ENCODE results near the gene WASF2. TPM values are rescaled to one million over a fixed set of nuclear protein-coding genes. Genes with fewer than 3 reads are reported as not detected.

The WASF2 gene
- total RNA-seq, 1 donor, result 33.0 TPM

GRCh38 chr1:27383039-27383605 lies 106.8 kb downstream of the WASF2 start, which contains the start of gene CD164L2:
Gene CD164L2 (minus strand): TSS chr1:27383333. CDS start chr1:27383239, 94 bp downstream.
- no peak within 1 kb of the TSS for H3K4me3 ChIP-seq (ENCODE audit: low read depth, low read length)
- DNase-seq (ENCODE audit: low read depth), result no peak
- TF ChIP-seq, protein P1, sequence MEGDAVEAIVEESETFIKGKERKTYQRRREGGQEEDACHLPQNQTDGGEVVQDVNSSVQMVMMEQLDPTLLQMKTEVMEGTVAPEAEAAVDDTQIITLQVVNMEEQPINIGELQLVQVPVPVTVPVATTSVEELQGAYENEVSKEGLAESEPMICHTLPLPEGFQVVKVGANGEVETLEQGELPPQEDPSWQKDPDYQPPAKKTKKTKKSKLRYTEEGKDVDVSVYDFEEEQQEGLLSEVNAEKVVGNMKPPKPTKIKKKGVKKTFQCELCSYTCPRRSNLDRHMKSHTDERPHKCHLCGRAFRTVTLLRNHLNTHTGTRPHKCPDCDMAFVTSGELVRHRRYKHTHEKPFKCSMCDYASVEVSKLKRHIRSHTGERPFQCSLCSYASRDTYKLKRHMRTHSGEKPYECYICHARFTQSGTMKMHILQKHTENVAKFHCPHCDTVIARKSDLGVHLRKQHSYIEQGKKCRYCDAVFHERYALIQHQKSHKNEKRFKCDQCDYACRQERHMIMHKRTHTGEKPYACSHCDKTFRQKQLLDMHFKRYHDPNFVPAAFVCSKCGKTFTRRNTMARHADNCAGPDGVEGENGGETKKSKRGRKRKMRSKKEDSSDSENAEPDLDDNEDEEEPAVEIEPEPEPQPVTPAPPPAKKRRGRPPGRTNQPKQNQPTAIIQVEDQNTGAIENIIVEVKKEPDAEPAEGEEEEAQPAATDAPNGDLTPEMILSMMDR (IDR thresholded peaks at IDR 0.05; ENCODE audit: insufficient read depth, low read length), result no peak

- no peak overlapping the region for H3K4me3 ChIP-seq (ENCODE audit: low read depth, low read length)
- TF ChIP-seq, protein P1 (IDR thresholded peaks at IDR 0.05; ENCODE audit: insufficient read depth, low read length), result no peak
- DNase-seq (ENCODE audit: low read depth), result no peak
Observed at GRCh38 chr1:27381969-27382762, 107.8 kb downstream of the WASF2 start.

GRCh38 chr1:27380766-27381733 lies 108.9 kb downstream of the WASF2 start:
- H3K4me3 ChIP-seq (ENCODE audit: low read depth, low read length), result no peak overlapping the region
- TF ChIP-seq, protein P1 (IDR thresholded peaks at IDR 0.05; ENCODE audit: insufficient read depth, low read length), result no peak

GRCh38 chr1:27380224-27380623 lies 109.7 kb downstream of the WASF2 start:
- no peak for DNase-seq (ENCODE audit: low read depth)
- TF ChIP-seq, protein P1 (IDR thresholded peaks at IDR 0.05; ENCODE audit: insufficient read depth, low read length), result no peak
- H3K4me3 ChIP-seq (ENCODE audit: low read depth, low read length), result no peak overlapping the region

More at GRCh38 chr1:27380766-27381733, 108.9 kb downstream of the WASF2 start:
- no peak for DNase-seq (ENCODE audit: low read depth)

DNA sequence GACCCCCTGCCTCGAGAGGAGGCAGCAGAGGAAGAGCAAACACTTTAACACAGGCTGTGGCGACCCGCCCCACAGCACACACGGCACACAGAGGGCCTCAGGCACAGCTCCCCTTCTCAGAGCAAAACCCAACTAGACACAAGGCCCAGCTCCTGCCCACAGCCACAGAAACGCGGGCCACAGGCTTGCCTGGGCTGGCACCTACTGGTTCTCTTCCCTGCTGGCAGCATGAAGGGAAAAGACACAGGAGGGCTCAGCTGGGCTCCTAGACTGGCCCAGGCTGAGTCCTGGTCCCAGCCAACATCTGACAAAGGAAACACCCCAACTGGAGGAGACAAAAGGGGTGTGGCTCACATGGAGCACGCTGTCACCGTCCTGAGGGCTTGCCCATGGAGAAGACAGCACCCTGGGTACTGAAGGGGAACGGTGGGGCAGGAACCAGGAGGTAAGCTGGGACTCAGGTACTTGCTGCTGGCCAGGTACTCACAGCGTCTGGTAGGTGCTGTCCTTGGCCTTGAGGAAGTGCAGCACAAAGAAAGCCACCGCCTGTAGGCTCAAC lies 110.3 kb downstream of the WASF2 start:
- no peak for DNase-seq (ENCODE audit: low read depth)
- TF ChIP-seq, protein P1 (IDR thresholded peaks at IDR 0.05; ENCODE audit: insufficient read depth, low read length), result no peak
- H3K4me3 ChIP-seq (ENCODE audit: low read depth, low read length), result no peak overlapping the region
